Cardiac muscle cell (in vitro differentiated cells and primary cell): ENCODE results near the gene ITPR2. TPM values are rescaled to one million over a fixed set of nuclear protein-coding genes. Genes with fewer than 3 reads are reported as not detected.

ENCODE experiments used
- DNase-seq, 2 donors: peaks; one replicate each; pipeline versions ENCODE4 v3.0.0 to v3.0.0-alpha.2; 2010 to 2017; ENCODE audit warnings: low read depth in 1 of 2, low spot score in 1 of 2
- H3K27ac ChIP-seq: fragments of 200-600 bp; sonication (generic); 2 replicates; pipeline ENCODE4 v1.5.1; 2016
- H3K27me3 ChIP-seq: fragments of 200-600 bp; sonication (generic); 2 replicates; pipeline ENCODE4 v1.6.0; 2016; ENCODE audit warnings: control low read depth
- H3K36me3 ChIP-seq: fragments of 200-600 bp; sonication (generic); 2 replicates; pipeline ENCODE4 v1.5.1; 2016; ENCODE audit warnings: control low read depth
- H3K4me1 ChIP-seq: fragments of 200-600 bp; sonication (generic); 2 replicates; pipeline ENCODE4 v1.8.1; 2017; ENCODE audit warnings: low read depth, mild to moderate bottlenecking, mixed run types
- H3K4me3 ChIP-seq: fragments of 200-600 bp; sonication (generic); 2 replicates; pipeline ENCODE4 v1.5.1; 2016; ENCODE audit warnings: mild to moderate bottlenecking
- H3K9me3 ChIP-seq: fragments of 200-600 bp; sonication (generic); 2 replicates; pipeline ENCODE4 v1.5.1; 2017; ENCODE audit warnings: low read depth, mild to moderate bottlenecking, control low read depth
- polyA plus RNA-seq: library from polyadenylated mRNA; unstranded; fragments of >200 nt; fragmentation: Nextera tagmentation; extraction: Ambion mirVana; gene quantifications from 2 replicates; pipeline ENCODE4 v1.2.1, GENCODE V29; 2016
- total RNA-seq: library from RNA; depleted of rRNA; stranded (reverse); fragments of >200 nt; gene quantifications from 2 replicates; pipeline ENCODE4 v1.2.3, GENCODE V29; 2016
- TF ChIP-seq, protein P1 (sequence below): IDR thresholded peaks from 2 replicates; pipeline ENCODE4 v1.5.1; 2012; ENCODE audit warnings: low read depth, mild to moderate bottlenecking, low read length

ITPR2 gene
- total and polyA plus RNA-seq, 2 experiments from 2014 or later, result 4.8 to 5.1 TPM

DNA sequence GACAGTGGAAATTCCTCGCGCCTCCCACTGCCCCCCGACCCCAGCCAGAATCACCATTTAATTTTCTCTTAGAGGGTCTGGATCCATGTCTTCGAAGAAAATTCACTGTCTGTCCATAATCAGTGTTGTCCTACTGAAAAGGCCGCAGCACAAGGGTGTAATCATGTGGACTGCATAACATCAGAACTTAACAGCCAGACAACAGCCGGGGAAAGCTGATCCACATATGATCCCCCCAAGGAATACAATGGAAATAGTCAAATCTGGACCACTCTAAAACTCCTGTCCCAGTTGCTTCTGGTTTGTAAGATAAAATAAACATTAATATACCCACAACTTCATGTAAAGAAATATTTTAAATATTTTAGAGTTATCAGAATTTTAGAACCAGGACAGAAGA is 460.1 kb downstream of the ITPR2 start:
- no peak overlapping the region for H3K27ac ChIP-seq
- H3K4me3 ChIP-seq, result no peak overlapping the region
- no peak for DNase-seq
- TF ChIP-seq, protein P1, sequence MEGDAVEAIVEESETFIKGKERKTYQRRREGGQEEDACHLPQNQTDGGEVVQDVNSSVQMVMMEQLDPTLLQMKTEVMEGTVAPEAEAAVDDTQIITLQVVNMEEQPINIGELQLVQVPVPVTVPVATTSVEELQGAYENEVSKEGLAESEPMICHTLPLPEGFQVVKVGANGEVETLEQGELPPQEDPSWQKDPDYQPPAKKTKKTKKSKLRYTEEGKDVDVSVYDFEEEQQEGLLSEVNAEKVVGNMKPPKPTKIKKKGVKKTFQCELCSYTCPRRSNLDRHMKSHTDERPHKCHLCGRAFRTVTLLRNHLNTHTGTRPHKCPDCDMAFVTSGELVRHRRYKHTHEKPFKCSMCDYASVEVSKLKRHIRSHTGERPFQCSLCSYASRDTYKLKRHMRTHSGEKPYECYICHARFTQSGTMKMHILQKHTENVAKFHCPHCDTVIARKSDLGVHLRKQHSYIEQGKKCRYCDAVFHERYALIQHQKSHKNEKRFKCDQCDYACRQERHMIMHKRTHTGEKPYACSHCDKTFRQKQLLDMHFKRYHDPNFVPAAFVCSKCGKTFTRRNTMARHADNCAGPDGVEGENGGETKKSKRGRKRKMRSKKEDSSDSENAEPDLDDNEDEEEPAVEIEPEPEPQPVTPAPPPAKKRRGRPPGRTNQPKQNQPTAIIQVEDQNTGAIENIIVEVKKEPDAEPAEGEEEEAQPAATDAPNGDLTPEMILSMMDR, result no peak
- H3K36me3 ChIP-seq, result no peaks in the 10 kb centered on the region
- no peaks in the 10 kb centered on the region for H3K9me3 ChIP-seq
- no peaks in the 10 kb centered on the region for H3K4me1 ChIP-seq
- peaks cover 8% of the 10 kb centered on the region for H3K27me3 ChIP-seq

GRCh38 chr12:26370098-26370497 is 462.9 kb downstream of the ITPR2 start:
- Histone ChIP-seq H3K36me3 (no peaks in the 10 kb centered on the region), H3K9me3 (no peaks in the 10 kb centered on the region), H3K4me1 (no peaks in the 10 kb centered on the region), H3K4me3 (no peak overlapping the region), H3K27ac (no peak overlapping the region), H3K27me3 (no peaks in the 10 kb centered on the region)
- TF ChIP-seq, protein P1, result no peak
- DNase-seq, result no peak

DNA sequence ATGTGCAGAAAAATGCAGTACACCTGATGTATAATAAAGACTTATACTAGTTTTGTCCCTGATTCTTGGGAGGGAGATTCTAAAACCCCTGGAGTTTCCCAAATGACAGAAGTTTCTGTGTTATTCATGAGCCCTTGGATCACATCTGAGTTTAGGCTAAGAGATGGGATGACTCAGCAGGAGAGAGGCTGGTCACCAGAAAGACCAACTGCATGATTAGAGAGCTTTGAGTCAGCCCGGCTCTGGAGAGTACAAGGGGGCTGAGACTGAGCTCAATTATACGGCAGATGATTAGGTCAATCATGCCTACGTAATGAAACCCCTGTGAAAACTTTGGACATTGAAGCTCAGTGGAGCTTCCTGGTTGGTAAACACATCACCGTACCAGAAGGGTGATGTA is 463.4 kb downstream of the ITPR2 start:
- Histone ChIP-seq H3K4me3 (no peak overlapping the region), H3K4me1 (no peaks in the 10 kb centered on the region), H3K27ac (no peak overlapping the region), H3K36me3 (no peaks in the 10 kb centered on the region), H3K27me3 (no peaks in the 10 kb centered on the region), H3K9me3 (no peaks in the 10 kb centered on the region)
- TF ChIP-seq, protein P1, result no peak
- peak in 1 of 2 donors; percentile 76 for DNase-seq

DNA sequence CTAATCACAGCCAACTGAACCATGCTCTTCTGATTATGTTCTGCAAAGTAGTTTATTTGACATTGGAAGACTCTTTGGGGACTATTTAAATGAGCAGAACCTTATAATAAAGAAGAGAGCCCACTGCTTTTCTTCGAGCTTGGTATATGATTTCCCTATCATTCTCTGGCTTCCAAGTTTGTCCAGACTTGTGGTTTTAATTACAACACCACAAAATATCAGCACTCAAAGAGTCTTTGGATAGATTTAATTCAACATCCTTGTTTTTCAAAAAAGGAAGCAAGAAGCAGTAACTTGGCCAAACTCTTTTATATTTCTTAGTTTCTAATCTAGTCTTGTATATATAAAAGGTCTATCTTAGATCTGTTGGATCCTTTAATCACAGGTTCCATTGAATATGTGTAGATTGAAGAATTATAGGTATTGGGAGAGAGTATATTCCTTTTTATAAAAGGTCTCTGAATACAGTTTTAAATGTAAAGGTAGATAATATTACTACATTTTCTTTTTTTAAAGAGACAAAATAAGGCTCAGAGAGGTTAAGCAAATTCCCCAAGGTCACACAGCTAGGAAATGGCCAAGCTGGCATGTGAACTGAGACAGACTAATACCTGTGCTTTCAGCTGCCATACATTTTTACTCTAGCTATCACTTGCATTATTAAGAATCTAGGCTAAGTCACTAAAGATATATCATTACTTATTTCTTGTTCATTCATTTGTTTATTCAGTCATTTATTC is 464.8 kb downstream of the ITPR2 start:
- no peaks in the 10 kb centered on the region for H3K4me1 ChIP-seq
- peak in 1 of 2 donors; percentile 25 for DNase-seq
- no peaks in the 10 kb centered on the region for H3K9me3 ChIP-seq
- TF ChIP-seq, protein P1, result no peak
- H3K36me3 ChIP-seq, result no peaks in the 10 kb centered on the region
- no peaks in the 10 kb centered on the region for H3K27me3 ChIP-seq
- no peak overlapping the region for H3K4me3 ChIP-seq
- no peak overlapping the region for H3K27ac ChIP-seq

DNA sequence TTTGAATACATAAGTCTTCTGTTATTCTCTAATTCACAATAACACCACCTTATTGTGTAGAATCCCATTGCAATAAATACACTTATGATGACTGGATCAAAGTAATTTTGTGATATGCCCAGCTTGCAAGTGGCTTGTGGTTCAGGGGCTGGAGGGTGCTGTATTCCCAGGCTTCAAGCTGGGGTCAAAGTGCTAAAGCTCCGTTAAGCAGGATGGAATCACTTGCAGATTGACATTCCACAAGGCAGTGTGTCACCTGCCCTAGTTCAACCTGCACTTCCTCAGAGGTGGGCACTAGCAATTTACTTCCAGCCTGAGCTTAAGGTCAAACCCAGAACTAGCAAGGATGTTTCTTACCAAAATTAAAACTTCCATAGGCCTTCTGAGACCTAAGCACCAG is 471.0 kb downstream of the ITPR2 start:
- TF ChIP-seq, protein P1, result no peak
- Histone ChIP-seq H3K4me1 (no peaks in the 10 kb centered on the region), H3K9me3 (no peaks in the 10 kb centered on the region), H3K36me3 (no peaks in the 10 kb centered on the region), H3K27me3 (no peaks in the 10 kb centered on the region), H3K4me3 (no peak overlapping the region), H3K27ac (no peak overlapping the region)
- no peak for DNase-seq
